ENCODE data around the gene CLRN3. TPM values are rescaled to one million over a fixed set of nuclear protein-coding genes. Genes with fewer than 3 reads are reported as not detected.

Gene CLRN3
- total RNA-seq, 1 donor from 2014 or later: not detected

DNA sequence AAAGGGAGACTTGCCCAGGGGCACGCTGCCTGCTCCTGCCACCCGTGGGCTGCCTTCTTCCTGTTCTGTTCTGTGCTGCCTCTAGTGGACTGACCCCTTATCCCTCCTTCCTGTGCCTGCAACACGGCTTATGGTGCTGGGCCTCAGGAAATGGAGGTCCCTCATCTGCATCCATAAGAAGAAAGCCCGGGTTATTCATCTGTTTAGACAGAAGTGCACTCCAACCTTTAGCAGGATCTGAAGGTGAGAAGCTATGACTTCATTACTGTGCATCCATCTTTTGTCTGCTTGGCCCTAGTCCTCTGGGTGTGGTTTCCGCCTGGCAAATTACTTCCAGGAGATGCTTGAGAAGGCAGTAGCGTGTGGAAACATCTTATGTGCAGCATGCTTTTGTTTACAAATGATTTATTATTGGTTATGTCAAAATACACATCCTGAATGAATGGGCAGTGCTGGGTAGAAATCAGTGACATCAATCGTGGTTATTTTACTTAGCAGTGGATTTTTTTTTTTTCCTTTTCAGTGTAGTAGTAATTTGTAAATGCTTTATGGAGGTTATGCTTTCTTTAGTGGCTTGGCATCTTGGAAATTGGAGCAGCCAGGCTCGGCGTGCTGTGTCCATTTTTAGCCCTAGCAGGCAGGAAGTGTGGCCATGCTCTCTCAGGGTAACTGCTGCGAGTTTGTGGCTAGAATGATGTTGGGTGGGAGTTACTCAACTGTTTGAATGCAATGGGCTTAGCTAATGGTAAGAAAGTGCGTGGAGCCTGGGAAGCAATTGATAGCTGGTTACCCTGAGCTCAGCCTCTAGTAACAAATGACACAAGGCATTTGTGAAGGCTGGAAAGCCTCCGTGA is 26.9 kb upstream of the CLRN3 start:
- Mint-ChIP-seq H3K27ac (ENCODE audit: unreplicated experiment) (no peak overlapping the region), H3K36me3 (ENCODE audit: low read depth, unreplicated experiment) (peaks cover 13% of the 10 kb centered on the region), H3K4me3 (ENCODE audit: unreplicated experiment) (no peak overlapping the region), H3K4me1 (ENCODE audit: low read depth, unreplicated experiment) (peaks cover 47% of the 10 kb centered on the region), H3K27me3 (ENCODE audit: low read depth, unreplicated experiment) (no peaks in the 10 kb centered on the region), H3K9me3 (ENCODE audit: unreplicated experiment) (no peaks in the 10 kb centered on the region)
- Histone ChIP-seq H4K20me1 (ENCODE audit: insufficient read depth, low read length) (no peaks in the 10 kb centered on the region), H3K79me2 (ENCODE audit: insufficient read depth, low read length) (peaks cover 34% of the 10 kb centered on the region), H3K27me3 (ENCODE audit: insufficient read depth, low read length) (no peaks in the 10 kb centered on the region), H3K4me2 (ENCODE audit: low read length) (peak overlapping the region; percentile 45), H2AFZ (ENCODE audit: low read depth, low read length) (no peak overlapping the region), H3K9ac (ENCODE audit: low read length) (no peak overlapping the region), H3K36me3 (ENCODE audit: insufficient read depth, low read length) (no peaks in the 10 kb centered on the region), H3K4me3 (ENCODE audit: insufficient read depth, low read depth, low read length) (no peak overlapping the region), H3K27ac (ENCODE audit: low read depth, low read length) (peak overlapping the region; percentile 49), H3K4me1 (ENCODE audit: insufficient read depth, low read length) (peaks cover 35% of the 10 kb centered on the region), H3K9me3 (ENCODE audit: insufficient read depth, low read depth, low read length) (no peaks in the 10 kb centered on the region)
- TF ChIP-seq EZH2 (IDR thresholded peaks at IDR 0.05; ENCODE audit: insufficient read depth, low read length) (no peak), CTCF (IDR thresholded peaks at IDR 0.05; ENCODE audit: insufficient read depth, low read depth, low read length) (peak; percentile 35)
- DNase-seq (ENCODE audit: low read depth) (peak; percentile 93), FAIRE-seq (no peak)

DNA sequence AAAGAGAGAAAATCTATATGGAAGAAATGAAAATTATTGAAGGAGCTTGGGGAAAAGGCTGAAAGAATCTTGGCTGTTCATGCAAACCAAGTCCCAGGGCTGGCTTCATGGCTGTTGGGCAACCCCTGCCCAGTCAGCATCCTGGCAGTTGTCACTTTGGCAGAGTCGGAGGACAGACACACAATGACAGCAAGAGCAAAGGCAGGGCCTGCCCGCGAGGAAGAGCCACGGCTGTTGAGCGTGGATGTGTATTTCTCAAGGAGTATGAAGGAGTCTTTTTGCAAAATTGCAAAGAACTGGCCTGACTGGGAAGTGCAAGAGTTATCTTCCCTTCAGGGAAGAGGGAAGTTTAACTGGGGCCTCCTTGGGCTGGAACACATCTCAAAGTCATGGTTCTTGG is 25.8 kb upstream of the CLRN3 start:
- peaks cover 12% of the 10 kb centered on the region for H3K36me3 Mint-ChIP-seq (ENCODE audit: low read depth, unreplicated experiment)
- no peak overlapping the region for H3K4me3 Mint-ChIP-seq (ENCODE audit: unreplicated experiment)
- no peak overlapping the region for H3K27ac Mint-ChIP-seq (ENCODE audit: unreplicated experiment)
- Histone ChIP-seq H4K20me1 (ENCODE audit: insufficient read depth, low read length) (no peaks in the 10 kb centered on the region), H3K4me3 (ENCODE audit: insufficient read depth, low read depth, low read length) (no peak overlapping the region), H3K79me2 (ENCODE audit: insufficient read depth, low read length) (peaks cover 38% of the 10 kb centered on the region), H3K27me3 (ENCODE audit: insufficient read depth, low read length) (no peaks in the 10 kb centered on the region), H3K36me3 (ENCODE audit: insufficient read depth, low read length) (no peaks in the 10 kb centered on the region), H3K4me2 (ENCODE audit: low read length) (no peak overlapping the region), H3K9me3 (ENCODE audit: insufficient read depth, low read depth, low read length) (no peaks in the 10 kb centered on the region), H3K27ac (ENCODE audit: low read depth, low read length) (peak overlapping the region; percentile 26), H2AFZ (ENCODE audit: low read depth, low read length) (no peak overlapping the region), H3K9ac (ENCODE audit: low read length) (no peak overlapping the region), H3K4me1 (ENCODE audit: insufficient read depth, low read length) (peaks cover 34% of the 10 kb centered on the region)
- TF ChIP-seq EZH2 (IDR thresholded peaks at IDR 0.05; ENCODE audit: insufficient read depth, low read length) (no peak), CTCF (IDR thresholded peaks at IDR 0.05; ENCODE audit: insufficient read depth, low read depth, low read length) (no peak)
- no peaks in the 10 kb centered on the region for H3K9me3 Mint-ChIP-seq (ENCODE audit: unreplicated experiment)
- DNase-seq (ENCODE audit: low read depth) (no peak), FAIRE-seq (no peak)
- H3K4me1 Mint-ChIP-seq (ENCODE audit: low read depth, unreplicated experiment): peaks cover 39% of the 10 kb centered on the region
- no peaks in the 10 kb centered on the region for H3K27me3 Mint-ChIP-seq (ENCODE audit: low read depth, unreplicated experiment)

DNA sequence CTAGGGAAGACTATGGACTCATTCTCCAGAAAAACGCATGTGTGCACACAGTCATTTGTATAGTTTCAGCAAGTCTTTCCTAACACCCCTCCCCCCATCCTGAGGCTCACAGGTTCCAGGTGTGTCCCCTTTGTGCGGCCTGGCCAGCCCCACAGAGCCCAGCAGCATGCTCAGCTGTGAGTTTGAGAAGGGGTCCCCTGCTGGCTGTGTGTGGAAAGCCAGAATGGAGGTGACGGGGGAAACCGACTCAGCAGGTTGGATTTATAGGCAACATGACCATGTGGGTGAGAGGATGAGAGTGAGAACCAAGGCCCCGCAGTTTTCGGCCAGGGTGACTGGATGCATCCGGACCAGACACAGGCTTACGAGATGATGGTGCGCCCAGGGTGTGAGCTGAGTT is 24.1 kb upstream of the CLRN3 start:
- H3K4me2 ChIP-seq (ENCODE audit: low read length): no peak overlapping the region
- TF ChIP-seq EZH2 (IDR thresholded peaks at IDR 0.05; ENCODE audit: insufficient read depth, low read length) (no peak), CTCF (IDR thresholded peaks at IDR 0.05; ENCODE audit: insufficient read depth, low read depth, low read length) (no peak)
- Mint-ChIP-seq H3K4me1 (ENCODE audit: low read depth, unreplicated experiment) (peaks cover 27% of the 10 kb centered on the region), H3K9me3 (ENCODE audit: unreplicated experiment) (no peaks in the 10 kb centered on the region), H3K27me3 (ENCODE audit: low read depth, unreplicated experiment) (no peaks in the 10 kb centered on the region), H3K4me3 (ENCODE audit: unreplicated experiment) (no peak overlapping the region), H3K27ac (ENCODE audit: unreplicated experiment) (no peak overlapping the region), H3K36me3 (ENCODE audit: low read depth, unreplicated experiment) (peaks cover 12% of the 10 kb centered on the region)
- no peak overlapping the region for H3K27ac ChIP-seq (ENCODE audit: low read depth, low read length)
- H3K36me3 ChIP-seq (ENCODE audit: insufficient read depth, low read length): no peaks in the 10 kb centered on the region
- H3K27me3 ChIP-seq (ENCODE audit: insufficient read depth, low read length): no peaks in the 10 kb centered on the region
- H3K9me3 ChIP-seq (ENCODE audit: insufficient read depth, low read depth, low read length): no peaks in the 10 kb centered on the region
- no peak overlapping the region for H3K4me3 ChIP-seq (ENCODE audit: insufficient read depth, low read depth, low read length)
- peaks cover 47% of the 10 kb centered on the region for H3K79me2 ChIP-seq (ENCODE audit: insufficient read depth, low read length)
- H2AFZ ChIP-seq (ENCODE audit: low read depth, low read length): no peak overlapping the region
- H4K20me1 ChIP-seq (ENCODE audit: insufficient read depth, low read length): no peaks in the 10 kb centered on the region
- H3K9ac ChIP-seq (ENCODE audit: low read length): no peak overlapping the region
- FAIRE-seq: no peak
- peaks cover 22% of the 10 kb centered on the region for H3K4me1 ChIP-seq (ENCODE audit: insufficient read depth, low read length)
- DNase-seq (ENCODE audit: low read depth): no peak

All from astrocyte (in vitro differentiated cells and primary cell).